NCI-H524 treated with DMSO at 0.1 percent for 48 hours (cell line): ENCODE measurements around the gene SIDT1.

ENCODE experiments used
- DNase-seq: peaks from one replicate; lab custom pipeline; 2025; lab: John Stamatoyannopoulos, UW

SIDT1 gene

DNA sequence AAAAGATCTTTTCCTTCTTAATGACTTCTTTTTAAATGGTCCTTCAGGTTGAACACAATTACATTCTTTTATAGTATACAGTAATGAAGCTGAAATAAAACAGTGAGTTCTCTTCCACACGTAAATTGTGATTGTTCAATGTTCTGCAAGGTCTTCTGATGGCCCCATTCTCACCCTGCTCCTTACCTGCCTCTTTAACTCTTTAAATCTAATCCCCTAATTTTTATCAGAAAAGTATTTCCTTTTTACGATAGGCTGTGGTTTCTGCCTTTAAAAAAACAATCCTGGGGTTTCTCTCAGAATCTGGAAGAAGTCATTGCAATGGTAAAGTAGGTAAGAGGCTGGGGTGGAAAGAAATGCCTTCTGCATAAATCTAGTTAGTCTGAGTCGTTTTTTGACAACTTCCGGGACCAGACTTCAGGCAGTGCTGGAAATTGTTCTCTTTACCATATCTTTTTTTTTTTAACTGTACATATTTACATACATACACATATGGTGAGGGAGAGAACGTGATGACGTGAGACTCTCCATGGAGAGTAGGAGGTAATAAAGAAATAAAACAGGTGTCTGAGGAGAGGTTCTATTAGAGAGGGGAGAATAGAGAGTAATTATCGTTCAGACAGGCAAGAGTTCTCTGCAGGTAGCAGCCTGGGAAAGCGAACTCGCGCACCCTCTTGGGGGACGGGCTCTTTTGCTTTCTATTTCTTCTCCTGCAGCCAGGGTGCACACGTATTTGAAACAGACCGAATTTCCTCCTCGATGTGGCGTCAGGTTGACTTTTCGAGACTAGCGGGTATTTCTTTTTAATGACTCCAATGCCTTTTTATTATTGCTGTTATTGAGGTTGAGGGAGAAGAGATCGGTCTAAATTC, at the start of gene SIDT1:
TSS of gene SIDT1 (plus strand) at position 730 of the 872 bp plus-strand sequence. CDS start 467 bp downstream, outside the sequence.
- DNase-seq: peak; percentile 23

DNA sequence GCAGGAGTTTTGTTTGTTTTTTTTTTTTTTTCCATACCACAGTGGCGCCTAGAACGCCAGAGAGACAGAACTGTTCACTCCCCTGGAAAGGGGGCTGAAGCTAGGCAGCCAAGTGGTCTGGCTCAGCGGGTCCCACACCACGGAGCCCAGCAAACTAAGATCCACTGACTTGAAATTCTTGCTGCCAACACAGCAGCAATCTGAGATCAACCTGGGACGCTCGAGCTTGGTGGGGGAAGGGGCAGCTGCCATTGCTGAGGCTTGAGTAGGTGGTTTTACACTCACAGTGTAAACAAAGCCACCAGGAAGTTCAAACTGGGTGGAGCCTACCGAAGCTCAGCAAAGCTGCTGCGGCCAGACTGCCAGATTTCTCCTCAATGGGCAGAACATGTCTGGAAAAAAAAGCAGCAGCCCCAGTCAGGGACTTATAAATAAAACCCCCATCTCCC, 47.2 kb upstream of the SIDT1 start:
- DNase-seq: no peak

DNA sequence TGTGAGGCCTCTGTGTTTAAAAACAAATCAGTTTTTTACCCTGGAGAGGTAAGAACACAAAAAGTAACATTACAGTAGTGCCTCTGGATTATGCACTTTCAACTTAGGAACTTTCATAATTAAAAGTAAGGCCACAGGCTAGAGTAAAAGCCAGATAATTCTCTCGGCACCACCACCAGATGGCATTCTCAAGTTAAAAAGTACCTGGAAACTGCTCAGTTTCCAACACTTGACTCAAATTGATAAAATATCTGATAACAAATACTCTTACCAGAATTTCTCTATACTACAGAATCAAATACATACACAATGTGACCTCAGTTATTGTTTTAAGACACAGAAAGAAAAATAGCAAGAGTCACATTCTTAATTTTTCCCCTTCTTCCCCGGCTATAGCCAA, 37.3 kb upstream of the SIDT1 start:
- DNase-seq: no peak

DNA sequence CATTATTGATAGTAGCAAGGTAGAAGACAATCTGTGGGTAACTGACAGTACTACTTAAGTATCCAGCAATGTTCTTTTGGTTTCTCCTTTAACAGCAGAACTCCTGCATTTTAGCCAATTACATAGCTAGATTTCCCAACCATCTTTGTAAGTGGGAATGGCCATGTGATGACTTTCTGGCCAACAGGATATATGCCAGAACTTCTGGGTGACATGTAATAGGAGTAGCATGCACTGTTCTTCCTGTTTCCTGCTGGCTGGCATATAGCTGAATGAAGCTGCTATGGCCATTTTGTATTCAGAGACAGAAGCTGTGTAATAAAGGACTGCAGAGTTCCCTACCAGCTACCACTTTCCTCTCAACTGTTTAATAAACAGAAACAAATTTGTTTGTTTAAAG, 35.4 kb upstream of the SIDT1 start:
- DNase-seq: no peak

DNA sequence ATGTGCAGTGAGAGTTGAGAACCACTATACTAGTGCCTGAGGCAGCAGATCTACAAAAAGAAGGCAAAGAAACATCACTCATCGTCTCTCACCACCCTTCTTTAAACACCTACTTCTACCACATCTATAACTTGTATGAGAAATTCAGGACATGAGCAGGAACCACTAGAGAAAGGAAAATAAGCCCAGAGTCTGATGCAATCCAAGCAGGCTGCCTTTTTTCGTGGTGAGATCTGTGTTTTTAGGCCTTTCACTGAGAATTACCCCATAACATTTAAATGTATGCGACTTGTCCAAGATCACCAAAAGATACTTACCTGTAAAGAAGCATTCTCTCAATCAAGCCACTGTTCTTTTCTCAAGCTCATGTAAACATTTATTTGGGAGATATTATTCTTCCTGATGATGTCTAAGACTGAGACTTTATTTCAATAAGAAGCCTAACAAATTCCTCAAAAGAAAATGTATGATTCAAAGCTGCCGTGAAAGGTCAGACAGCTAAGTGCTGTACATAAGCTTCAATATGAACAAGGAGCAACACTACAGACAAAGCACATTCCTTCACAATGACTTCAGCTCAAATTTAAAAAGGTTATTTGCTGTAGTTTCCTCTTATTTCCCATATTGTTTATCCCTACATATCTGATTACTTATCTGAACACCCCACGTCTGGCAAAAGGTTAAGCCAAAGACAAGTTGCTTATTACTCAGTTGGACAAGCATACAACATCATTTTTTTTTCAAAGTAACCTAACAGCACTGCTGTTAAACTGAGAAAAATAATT, 33.9 kb upstream of the SIDT1 start:
- DNase-seq: no peak

GRCh38 chr3:113499081-113499480, 33.3 kb upstream of the SIDT1 start:
- no peak for DNase-seq

- DNase-seq: no peak
These were observed 30.8 kb upstream of the SIDT1 start for GRCh38 chr3:113501597-113501996.

GRCh38 chr3:113505867-113506266, 26.5 kb upstream of the SIDT1 start:
- no peak for DNase-seq

- no peak for DNase-seq
These were observed 24.8 kb upstream of the SIDT1 start for GRCh38 chr3:113507501-113508067.

DNA sequence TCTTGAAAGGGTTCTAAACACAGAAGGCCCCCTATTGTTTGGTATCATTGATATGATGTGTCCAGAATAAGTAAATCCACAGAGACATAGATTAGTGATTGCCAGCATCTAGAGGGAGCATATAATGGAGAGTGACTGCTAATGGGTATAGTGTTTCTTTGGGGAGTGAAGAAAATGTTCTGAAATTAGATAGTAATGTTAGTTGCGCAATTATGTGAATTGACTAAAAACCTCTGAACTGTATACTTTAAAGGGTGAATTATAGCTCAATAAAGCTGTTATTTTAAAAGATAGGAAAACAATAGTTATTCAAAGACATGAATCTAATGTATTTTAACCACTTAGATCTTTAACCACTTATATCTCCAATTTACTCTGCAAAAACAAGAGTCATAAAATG, 23.4 kb upstream of the SIDT1 start:
- no peak for DNase-seq

GRCh38 chr3:113514265-113514769, 18.0 kb upstream of the SIDT1 start:
- DNase-seq: no peak

DNA sequence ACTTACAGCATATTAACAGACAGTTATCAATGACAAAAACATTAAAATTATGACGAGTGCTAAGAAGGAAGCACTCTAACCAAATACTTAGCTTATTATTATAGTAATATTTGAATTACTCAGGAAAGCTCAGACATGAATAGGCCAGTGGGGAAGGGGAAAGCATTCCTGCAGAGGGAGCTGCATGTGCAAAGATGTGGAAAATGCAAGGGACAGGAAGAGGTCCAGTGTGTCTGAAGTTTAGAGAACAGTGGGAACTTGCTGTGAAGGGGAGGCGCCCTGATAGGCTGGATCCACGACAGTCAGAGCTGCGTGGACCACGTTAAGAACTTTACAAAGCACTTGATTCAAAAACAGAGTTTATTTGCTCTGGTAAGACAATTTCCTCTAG, 16.2 kb upstream of the SIDT1 start:
- no peak for DNase-seq

- DNase-seq: no peak
These were observed 10.4 kb upstream of the SIDT1 start for GRCh38 chr3:113521981-113522380.

- no peak for DNase-seq
These were observed 9.1 kb upstream of the SIDT1 start for GRCh38 chr3:113523241-113523640.

GRCh38 chr3:113532698-113533533, 561 bp downstream of the SIDT1 start:
- peak; percentile 23 for DNase-seq

GRCh38 chr3:113533534-113533892, 1.2 kb downstream of the SIDT1 start:
- no peak for DNase-seq

DNA sequence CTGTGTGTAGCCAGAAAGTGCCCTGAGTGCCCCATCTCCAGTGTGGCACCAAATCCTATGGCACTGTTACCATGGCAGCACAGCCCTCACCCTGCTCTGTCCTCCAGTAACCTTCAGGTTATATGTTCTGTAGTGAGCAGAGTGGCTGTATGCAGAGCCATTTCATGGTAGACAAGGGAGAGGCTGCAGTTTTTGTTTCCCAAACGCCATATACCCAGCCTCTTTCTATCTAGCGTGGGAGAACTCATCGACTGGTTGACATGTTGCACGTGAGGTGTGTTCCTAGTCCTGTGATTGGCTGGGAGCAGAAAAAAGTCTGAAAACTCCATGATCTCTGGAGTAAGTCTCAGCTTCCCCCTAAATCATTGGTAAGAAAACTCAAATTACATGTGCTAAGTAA, 2.0 kb downstream of the SIDT1 start:
- no peak for DNase-seq

- no peak for DNase-seq
These were observed 3.5 kb downstream of the SIDT1 start for GRCh38 chr3:113535898-113536297.

GRCh38 chr3:113536627-113537101, 4.3 kb downstream of the SIDT1 start:
- DNase-seq: no peak

GRCh38 chr3:113537155-113537554, 4.8 kb downstream of the SIDT1 start:
- no peak for DNase-seq

GRCh38 chr3:113541519-113541918, 9.2 kb downstream of the SIDT1 start:
- no peak for DNase-seq

- DNase-seq: no peak
These were observed 13.2 kb downstream of the SIDT1 start for GRCh38 chr3:113545594-113545993.
